Activated CD4-positive, alpha-beta T cell treated with anti-CD3 and anti-CD28 coated beads, Interleukin-2, amount 50 U/mL, for 16 hours (primary cell): ENCODE measurements around the gene RIMBP2.
A peak's percentile ranks its signal among the peaks of the same experiment; 100 is the strongest.

Experiments
- DNase-seq: peaks from one replicate; pipeline ENCODE4 v3.0.0-alpha.2; 2020

The RIMBP2 gene

GRCh38 chr12:130394906-130395305, 321.2 kb downstream of the RIMBP2 start:
- peak; percentile 0 for DNase-seq

- no peak for DNase-seq
Measured at GRCh38 chr12:130391186-130391585, 324.9 kb downstream of the RIMBP2 start.

GRCh38 chr12:130385193-130385592, 330.9 kb downstream of the RIMBP2 start:
- no peak for DNase-seq

- no peak for DNase-seq
Measured at GRCh38 chr12:130384234-130384633, 331.9 kb downstream of the RIMBP2 start.

- DNase-seq: no peak
Measured at GRCh38 chr12:130382818-130383217, 333.3 kb downstream of the RIMBP2 start.

- no peak for DNase-seq
Measured at GRCh38 chr12:130375296-130376287, 340.5 kb downstream of the RIMBP2 start.

GRCh38 chr12:130374083-130374482, 342.0 kb downstream of the RIMBP2 start:
- peak; percentile 10 for DNase-seq

GRCh38 chr12:130372936-130373335, 343.2 kb downstream of the RIMBP2 start:
- no peak for DNase-seq

- no peak for DNase-seq
Measured at GRCh38 chr12:130371296-130371695, 344.8 kb downstream of the RIMBP2 start.

GRCh38 chr12:130369816-130370215, 346.3 kb downstream of the RIMBP2 start:
- DNase-seq: no peak

GRCh38 chr12:130367523-130367922, 348.6 kb downstream of the RIMBP2 start:
- DNase-seq: no peak

GRCh38 chr12:130367003-130367402, 349.1 kb downstream of the RIMBP2 start:
- DNase-seq: no peak

GRCh38 chr12:130366159-130366558, 349.9 kb downstream of the RIMBP2 start:
- DNase-seq: no peak

- DNase-seq: no peak
Measured at GRCh38 chr12:130364578-130364977, 351.5 kb downstream of the RIMBP2 start.

- DNase-seq: no peak
Measured at GRCh38 chr12:130362060-130362459, 354.0 kb downstream of the RIMBP2 start.

- DNase-seq: no peak
Measured at GRCh38 chr12:130357729-130358330, 358.3 kb downstream of the RIMBP2 start.

GRCh38 chr12:130357241-130357640, 358.9 kb downstream of the RIMBP2 start:
- DNase-seq: no peak

- no peak for DNase-seq
Measured at GRCh38 chr12:130356222-130356621, 359.9 kb downstream of the RIMBP2 start.

GRCh38 chr12:130354407-130354806, 361.7 kb downstream of the RIMBP2 start:
- no peak for DNase-seq

- no peak for DNase-seq
Measured at GRCh38 chr12:130353081-130353480, 363.0 kb downstream of the RIMBP2 start.

GRCh38 chr12:130351326-130351725, 364.8 kb downstream of the RIMBP2 start:
- no peak for DNase-seq

GRCh38 chr12:130350715-130351114, 365.4 kb downstream of the RIMBP2 start:
- no peak for DNase-seq

- no peak for DNase-seq
Measured at GRCh38 chr12:130347588-130347987, 368.5 kb downstream of the RIMBP2 start.
